Urothelium cell line (cell line): ENCODE data around the gene UCMA.
"Not testable (repeated sequence)": the region's sequence is repeated elsewhere in the genome, so short reads cannot be mapped to it uniquely, and the experiment has no call there.

Experiments used
- DNase-seq: peaks from one replicate; pipeline ENCODE4 v3.0.0; 2011; ENCODE audit warnings: low spot score, mixed read lengths
- FAIRE-seq: peaks from 2 replicates; lab custom pipeline; 2011; peaks lifted over from hg19 to GRCh38; lab: Jason Lieb, UNC

The UCMA gene, protein sequence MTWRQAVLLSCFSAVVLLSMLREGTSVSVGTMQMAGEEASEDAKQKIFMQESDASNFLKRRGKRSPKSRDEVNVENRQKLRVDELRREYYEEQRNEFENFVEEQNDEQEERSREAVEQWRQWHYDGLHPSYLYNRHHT

DNA sequence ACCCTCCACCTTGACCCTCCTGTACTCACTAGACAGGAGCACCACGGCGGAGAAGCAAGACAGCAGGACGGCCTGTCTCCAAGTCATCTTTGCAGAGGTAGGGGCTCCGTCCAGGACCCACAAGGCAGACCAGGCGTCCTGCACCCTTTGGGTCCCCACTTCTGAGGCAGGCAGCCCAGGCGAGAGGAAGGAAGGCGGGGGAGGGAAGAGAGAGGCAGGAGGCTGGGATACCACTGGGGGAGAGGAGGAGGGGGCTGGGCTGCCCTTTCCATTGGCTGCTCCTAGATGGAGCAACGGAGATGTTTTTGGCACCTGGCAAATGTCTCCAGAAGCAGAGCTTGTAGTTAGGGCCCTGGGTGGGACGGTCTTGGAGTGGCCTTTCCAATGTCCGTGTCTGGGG, at the start of gene UCMA:
Gene UCMA, minus strand, starts transcription at position 203 of the 400 bp plus-strand sequence. Its CDS starts 116 bp downstream, at position 87.
- FAIRE-seq (no peak), DNase-seq (no peak)

DNA sequence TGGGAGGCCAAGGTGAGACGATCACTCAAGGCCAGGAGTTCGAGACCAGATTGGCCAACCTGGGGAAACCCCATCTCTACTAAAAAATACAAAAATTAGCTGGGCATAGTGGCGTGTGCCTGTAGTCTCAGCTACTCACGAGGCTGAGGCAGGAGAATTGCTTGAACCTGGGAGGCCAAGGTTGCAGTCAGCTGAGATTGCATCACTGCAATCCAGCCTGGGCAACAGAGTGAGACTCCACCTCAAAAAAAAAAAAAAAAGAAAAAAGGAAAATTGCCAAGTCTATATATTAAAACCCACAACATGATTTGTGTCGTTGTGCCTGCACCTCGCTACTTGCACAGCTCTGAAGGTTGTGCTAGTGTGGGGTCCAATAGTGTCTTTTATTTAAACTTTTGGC, 48.2 kb upstream of the UCMA start:
- not testable (repeated sequence) for FAIRE-seq, DNase-seq

DNA sequence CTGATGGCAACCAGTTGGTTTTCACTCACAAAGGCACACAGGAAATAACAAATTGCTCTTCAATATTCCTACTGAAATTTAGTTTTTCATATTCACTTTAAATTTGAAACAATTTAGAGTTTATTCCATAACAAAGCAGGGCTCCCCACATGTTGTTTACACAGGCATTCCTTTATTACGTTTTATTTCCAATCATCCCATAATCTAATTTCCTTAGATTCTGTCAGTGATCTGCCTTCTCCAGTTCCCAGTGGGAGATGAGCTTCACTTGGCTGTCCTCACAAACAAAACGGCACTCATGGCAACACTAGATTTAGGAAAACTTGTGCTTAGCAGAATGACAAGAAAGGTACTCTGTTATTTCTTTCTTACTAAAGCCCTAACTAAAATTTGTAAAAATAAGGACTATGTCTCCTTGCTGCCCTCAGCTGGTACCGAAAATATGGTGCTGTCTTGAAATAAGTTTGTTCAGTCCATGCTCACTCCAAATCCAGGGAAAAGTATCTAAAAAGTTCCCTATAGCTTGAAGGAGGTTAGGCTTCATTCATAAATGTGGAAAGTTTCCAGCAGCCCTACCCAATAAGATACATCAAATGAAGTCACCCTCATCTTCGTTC, 42.7 kb upstream of the UCMA start:
- DNase-seq, result no peak
- FAIRE-seq, result no peak

DNA sequence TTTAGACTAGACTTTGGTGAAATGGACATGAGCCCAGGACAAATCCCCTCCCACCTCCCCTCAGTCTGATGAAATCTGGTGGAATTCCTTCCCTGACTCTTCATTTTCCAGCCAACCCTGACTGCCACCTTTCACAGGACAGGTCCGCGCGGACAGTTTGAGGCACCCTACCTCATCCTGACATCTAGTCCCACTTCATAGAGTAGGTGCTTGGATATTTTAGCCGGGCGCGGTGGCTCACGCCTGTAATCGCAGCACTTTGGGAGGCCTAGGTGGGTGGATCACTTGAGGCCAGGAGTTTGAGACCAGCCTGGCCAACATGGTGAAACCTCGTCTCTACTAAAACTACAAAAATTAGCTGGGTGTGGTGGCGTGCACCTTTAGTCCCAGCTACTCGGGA, 42.0 kb upstream of the UCMA start:
- not testable (repeated sequence) for DNase-seq, FAIRE-seq

DNA sequence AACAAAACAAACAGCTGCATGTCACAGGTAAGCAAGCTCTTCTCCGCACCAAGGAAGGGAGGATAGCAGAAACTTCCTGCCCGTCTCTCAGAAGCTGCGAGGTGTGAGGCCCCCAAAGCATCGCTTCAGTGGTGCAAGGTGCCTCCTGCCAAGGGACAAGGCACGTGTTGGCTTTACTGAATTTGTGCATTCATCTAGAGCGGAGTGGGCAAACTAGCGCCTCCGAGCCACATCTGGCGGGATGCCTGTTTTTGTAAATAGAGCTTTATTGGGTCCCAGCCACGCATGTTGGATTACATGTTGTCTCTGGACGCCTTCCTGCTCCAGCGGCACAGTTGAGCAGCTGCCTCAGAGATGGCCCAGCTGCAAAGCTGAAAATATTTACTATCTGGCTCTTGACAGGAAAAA, 38.0 kb upstream of the UCMA start:
- FAIRE-seq, result no peak
- DNase-seq, result no peak

DNA sequence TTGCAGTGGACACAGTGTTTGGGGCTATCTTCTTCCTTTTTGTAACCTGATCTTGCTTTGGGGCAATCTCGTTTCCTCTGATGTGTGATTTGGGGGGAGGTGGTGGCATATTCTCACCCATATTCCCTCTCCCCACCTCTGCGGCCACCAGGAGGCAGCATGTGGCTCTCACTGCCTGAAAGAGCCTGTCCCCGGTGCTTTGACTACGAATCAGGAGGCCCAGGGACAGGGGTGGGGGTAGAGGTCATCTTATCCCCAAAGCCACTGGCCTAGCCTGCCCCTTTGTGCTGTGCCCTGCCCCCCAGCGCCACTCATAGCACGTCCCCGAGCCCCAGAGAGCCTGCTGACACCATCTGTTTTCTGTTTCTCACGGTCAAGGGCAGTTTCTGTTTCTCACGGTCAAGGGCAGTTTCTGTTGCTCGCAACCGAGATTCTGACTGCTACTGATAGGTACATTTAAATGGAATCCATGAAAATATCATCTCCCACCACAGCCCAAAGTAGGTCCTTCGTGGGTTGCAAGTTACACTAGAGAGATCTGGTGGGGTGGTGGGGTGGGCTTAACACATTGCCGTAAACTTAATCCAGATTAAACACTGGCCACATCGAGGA, 37.5 kb upstream of the UCMA start:
- DNase-seq (peak; percentile 23), FAIRE-seq (no peak)

DNA sequence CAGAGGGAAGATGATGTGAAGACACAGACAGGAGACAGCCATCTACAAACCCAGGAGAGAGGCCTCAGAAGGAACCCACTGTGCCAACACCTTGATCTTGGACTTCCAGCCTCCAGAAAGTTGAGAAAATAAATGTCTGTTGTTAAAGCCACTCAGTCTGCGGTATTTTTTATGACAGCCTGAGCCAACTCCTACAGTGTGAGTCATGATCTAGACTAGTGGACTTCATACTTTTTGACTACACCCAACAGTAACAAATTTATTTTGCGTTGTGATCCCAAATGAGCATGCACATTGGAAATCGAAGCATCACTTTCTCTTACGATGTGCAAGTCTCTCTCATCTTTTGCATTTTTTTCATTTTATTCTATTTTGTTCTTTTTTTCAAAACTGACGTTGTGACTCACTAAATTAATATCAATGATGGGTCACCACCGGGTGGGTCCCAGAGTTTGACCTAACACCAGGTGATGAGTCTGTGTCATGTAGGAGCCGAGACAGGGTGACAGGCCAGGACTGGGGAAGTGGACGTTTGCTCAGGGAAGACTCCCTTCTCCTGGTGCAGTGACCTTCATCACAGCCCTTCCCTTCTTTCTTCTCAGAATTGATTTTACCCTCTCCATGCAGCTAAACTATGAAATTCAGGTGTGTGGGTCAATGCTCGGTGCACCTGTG, 36.8 kb upstream of the UCMA start:
- no peak for FAIRE-seq

DNA sequence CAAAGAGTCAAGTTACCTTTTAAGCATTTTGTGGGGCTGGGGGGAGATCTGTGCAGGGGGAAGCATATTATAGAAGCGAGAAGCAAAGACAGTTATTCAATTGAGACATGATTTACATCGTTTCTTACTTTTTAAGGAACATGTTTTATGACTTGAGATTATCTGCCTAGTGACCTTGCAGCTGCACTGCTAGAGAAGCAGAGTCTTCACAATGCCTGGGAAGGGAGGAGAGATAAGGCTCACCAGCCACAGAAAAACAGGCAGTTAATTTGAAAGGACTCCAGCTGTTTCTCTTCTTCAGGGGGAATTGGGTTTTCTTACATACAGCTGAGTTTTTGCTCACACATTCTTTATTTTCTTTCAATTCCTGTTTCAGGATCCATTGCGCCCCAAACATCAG, 34.7 kb upstream of the UCMA start:
- FAIRE-seq (no peak), DNase-seq (no peak)

More for the DNA sequence above, 36.8 kb upstream of the UCMA start:
- peak; percentile 58 for DNase-seq

DNA sequence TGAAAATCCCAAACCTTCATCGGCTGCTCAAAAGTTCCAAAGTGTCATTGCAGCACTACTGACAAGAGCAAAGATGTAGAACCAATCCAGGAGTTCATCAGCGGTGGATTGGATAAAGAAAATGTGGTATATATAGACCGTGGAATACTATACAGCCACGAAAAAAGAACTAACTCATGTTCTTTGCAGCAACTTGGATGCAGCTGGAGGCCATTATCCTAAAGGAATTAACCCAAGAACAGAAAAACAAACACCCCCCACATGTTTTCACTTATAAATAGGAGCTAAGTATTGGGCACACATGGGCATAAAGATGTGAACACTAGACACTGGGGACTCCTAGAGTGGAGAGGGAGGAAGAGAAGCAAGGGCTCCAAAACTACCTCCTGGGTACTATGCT, 34.1 kb upstream of the UCMA start:
- no peak for FAIRE-seq
- DNase-seq, result no peak

DNA sequence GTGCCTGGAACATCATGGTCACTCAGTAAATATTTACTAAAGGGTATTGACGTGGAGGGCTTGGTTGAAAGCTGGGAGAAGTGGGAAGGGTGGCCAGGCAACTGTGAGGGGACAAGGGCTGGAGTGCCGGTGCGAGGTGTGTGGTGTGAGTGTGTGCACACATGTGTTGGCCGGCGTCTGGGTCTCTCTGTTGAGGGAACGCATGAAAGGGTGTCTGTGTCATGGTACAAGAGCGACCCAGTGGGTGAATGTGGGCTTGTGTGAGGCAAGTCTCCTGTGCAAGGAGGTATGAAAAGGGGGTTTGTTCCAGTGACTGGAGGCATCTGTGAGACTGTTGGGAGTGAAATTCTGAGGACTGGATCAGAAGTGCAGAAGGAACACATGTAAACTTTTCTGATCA, 29.4 kb upstream of the UCMA start:
- FAIRE-seq (no peak), DNase-seq (no peak)

DNA sequence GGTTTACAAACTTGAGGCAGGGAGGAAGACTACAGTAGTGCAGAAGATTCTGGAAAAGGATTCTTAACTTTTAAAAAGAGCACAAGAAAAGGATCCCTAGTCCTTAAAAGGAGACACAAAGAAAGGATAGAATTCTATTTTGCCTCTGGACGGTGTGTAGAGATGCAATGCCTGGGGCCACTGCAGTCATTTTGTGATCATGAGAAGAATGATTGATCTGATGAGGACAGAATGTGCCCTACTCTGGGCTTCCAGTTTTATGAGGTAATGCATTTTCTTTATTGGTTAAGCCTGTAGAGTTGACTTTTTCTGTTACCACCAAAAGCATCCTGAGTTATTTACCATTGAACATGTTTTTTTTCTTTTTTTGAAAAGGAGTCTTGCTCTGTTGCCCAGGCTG, 28.3 kb upstream of the UCMA start:
- no peak for DNase-seq
- FAIRE-seq, result no peak

DNA sequence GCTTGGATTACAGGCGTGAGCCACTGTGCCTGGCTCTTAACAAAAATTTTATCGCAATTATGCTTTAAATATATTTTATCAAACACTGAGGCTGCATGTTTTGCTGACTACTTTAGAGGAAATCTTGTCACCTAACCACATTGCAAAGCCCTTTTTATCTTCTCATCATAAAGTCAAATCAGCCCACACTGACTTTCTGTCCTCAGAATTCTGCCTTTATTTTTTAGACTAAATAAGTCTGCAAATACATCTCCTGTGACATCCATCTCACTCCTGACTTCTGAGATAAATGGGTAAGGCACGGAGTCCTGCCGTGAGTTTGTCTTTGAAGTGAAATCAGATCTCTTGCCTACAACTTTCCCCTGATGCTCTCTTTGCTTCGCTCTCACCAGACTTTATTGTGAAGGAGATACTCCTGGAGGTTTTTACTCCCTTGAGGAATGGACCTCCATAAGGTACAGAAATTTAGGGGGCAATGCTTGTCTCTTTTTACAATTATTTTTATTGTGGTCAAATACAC, 23.5 kb upstream of the UCMA start:
- FAIRE-seq, result no peak
- no peak for DNase-seq

DNA sequence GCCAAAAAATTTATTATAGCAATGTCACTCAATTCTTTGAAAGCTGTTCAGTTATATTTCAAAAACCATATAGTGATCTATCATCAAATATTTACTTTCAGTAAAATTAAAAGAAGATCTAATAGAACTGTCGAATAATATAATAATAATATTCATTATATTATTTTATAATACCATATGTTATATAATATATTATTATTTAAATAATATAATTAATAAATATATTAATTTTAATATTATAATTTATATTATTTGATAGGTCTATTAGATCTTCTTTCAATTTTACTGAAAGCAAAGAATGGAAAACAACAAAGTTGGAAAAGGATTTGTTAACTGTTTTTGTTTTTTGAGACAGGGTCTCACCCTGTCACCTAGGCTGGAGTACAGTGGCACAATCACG, 22.5 kb upstream of the UCMA start:
- no peak for DNase-seq
- no peak for FAIRE-seq

DNA sequence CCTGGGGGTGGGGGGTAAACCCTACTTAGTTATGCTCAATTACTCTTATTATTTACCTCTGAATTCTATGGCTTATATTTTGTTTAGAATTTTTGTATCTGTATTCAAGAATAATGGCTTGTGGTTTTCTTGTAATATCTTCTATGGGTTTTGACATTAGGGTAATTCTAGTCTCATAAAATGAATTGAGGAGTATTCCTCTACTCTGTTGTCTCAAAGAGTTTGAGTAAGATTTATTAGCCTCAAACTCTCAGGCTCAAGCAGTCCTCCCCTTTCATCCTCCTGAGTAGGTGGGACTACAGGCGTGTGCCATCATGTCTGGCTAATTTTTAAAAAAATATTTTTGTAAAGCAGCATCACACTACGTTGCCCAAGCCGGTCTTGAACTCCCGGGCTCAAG, 19.6 kb upstream of the UCMA start:
- FAIRE-seq (no peak), DNase-seq (no peak)

DNA sequence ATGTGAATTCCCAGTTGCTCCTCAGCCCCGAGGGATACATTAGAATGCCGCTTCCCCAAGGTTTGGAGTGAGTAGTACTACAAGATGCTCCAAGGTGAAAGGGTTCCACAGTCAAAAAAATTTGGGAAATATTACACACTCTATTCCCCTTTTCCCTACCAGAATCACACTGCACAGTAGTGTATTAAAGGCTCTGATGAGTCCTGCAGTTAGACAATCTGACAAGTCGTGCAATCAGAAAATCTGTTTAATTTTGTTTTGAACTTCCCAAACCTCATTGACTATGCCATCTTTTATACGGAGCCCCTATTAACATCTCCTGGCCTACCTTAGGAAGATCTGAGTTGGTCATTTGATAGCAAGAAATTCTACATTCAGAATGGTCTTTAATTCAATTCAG, 13.6 kb upstream of the UCMA start:
- DNase-seq, result no peak
- no peak for FAIRE-seq

DNA sequence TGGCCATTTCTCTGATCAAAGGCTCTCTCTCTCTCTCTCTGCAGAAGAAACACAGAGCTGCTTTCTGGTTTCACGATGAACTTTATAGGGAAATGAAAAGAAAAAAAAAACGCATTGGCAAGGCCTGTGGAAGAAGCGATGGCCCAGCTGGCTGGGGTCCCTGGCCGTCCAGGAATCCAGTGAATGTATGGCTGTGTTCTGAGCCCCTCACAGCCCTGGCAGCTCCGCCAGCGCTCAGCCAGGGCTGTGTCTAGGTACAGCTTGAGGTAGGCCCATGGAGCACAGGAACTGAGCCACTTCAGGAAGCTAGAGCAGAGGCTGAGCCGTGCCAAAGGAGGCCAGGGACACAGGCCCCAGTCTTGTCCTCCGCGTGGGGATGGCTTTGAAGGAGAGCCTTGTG, 13.1 kb upstream of the UCMA start:
- DNase-seq, result no peak
- FAIRE-seq, result no peak

DNA sequence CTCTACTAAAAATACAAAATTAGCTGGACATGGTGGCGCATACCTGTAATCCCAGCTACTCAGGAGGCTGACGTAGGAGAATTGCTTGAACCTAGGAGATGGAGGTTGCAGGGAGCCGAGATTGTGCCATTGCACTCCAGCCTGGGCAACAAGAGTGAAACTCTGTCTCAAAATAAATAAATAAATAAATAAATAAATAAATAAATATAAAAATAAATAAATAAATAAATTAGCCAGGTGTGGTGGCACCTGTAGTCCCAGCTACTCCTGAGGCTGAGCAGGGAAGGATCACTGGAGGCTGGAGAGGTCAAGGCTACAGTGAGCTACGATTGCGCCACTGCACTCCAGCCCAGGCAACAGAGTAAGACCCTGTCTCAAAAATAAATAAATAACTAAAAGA, 8.1 kb upstream of the UCMA start:
- FAIRE-seq, DNase-seq: not testable (repeated sequence)

DNA sequence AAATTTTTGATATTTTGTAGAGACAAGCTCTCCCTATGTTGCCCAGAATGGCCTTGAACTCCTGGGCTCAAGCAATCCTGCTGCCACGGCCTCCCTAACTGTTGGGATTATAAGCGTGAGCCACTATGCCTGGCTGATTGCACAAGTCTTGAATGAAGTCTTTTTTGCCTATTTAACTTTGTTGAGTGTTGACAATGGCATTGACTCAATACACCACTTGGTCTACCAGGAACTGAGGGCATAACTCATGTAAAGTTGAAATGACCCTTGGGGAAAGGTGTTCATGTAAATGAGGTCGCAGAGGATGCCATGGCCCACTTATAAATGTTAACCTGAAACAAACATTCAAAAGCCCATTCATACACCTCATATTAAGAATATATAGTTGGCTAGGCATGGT, 7.4 kb upstream of the UCMA start:
- FAIRE-seq (no peak), DNase-seq (no peak)

DNA sequence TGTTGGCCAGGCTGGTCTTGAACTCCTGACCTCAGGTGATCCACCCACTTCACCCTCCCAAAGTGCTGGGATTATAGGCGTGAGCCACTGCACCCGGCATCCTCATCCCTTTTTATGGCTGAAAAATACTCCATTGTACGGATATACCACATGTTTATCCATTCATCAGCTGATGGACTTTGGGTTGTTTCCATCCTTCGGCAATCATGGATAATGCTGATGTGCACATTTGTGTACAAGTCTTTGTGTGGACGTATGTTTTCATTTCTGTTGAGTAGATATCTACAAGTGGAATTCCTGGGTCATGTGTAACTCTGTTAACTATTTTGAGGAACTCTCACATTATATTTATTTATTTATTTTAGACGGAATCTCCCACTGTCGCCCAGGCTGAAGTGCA, 5.7 kb upstream of the UCMA start:
- DNase-seq (no peak), FAIRE-seq (no peak)

DNA sequence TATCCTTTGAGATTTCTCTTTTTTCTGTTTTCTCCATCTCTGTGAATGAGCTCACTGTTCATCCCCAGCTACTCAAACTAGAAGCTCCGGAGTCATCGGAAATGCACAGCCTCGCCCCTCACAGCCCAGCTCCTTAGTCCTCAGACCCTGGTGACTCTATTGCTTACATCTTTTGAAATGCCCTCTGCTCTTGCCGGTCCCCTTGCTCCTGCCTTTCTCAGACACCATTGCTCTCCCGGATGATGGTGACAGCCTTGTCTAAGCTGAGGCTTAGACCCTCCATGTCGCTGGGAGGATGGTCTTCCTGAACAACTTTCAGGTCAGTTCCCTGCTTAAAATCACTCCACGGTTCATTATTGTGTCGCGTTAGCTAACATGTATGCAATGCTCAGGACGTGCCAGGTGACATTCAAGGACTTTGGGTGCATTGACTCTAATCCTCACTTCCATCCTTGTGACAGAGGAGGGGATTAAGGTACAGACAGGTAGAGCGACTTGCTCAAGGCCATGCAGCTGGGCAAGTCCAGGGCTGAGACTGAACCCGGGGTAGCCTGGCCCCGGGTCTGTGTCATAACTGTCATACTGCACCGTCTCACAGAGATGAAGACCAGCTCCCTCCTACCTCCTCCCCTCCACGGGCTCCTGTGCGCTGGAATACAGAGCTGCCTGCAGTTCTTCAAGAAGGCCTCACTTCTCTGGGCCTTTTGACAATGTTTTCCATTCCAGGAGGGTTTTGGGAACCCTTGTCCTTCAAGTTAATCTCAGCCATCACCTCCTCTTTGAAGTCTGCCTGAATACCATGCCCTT, 4.3 kb upstream of the UCMA start:
- no peak for DNase-seq
- no peak for FAIRE-seq

DNA sequence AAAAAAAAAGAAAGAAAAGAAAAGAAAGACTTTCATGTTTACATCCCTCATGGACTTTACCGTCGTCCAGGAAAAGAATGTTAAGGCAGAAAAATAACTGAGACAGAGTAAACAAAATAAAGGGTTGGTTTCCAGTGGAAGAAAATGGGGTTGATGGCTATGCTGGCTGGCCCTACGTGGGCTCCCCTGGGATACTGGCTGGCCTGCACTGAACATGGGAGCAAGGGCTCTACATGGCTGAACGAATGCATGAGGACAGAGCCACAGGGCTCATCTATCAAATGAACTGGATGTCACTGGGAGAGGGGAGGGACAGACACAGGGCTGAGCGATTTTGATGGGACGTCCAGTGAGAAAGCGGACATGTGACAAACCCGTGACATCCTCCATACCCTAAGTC, 2.5 kb upstream of the UCMA start:
- FAIRE-seq (no peak), DNase-seq (no peak)
